ENCODE results near the gene STX16.

STX16 gene

DNA sequence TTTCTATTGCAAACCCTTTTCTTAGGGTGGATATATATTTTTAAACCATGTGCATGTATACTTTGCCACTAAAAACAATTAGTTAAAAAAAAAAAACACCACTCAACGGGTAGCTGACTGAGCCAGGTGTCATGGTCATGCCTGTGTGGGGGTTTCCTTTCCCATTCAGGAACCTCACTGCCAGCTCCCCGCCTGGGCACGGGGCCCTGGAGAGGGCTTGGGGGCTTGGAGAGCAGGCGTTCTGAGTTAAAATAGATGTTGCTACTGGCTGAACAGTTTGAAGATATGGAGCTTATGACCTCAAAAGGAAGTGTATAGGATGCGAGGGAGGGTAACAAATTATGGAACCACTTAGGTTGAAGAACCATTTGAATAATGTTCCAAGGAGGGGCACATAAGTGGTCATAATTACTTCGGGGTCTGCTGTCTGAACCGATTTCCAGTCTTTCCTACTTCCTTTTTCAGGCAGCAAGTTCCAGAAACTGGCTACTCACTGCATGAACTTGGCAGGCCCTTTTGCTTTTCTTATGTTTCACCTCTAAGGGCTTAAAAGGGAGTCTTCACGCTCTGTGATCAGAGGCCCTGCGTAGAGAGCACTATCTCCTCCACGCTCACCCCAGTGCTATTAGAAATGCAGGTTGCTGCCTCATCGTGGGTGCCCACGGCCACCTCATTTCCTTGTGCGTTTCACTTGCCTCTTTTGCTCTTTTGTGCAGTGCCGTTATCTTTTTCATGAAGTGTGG lies 9.9 kb downstream of the STX16 start (continued):
- TF ChIP-seq TCF4 (CRISPR knock-in tag; IDR thresholded peaks at IDR 0.05; ENCODE audit: borderline replicate concordance): no peak
- TF ChIP-seq SNAI2 (CRISPR knock-in tag; IDR thresholded peaks at IDR 0.05): no peak
- TF ChIP-seq, protein P1, sequence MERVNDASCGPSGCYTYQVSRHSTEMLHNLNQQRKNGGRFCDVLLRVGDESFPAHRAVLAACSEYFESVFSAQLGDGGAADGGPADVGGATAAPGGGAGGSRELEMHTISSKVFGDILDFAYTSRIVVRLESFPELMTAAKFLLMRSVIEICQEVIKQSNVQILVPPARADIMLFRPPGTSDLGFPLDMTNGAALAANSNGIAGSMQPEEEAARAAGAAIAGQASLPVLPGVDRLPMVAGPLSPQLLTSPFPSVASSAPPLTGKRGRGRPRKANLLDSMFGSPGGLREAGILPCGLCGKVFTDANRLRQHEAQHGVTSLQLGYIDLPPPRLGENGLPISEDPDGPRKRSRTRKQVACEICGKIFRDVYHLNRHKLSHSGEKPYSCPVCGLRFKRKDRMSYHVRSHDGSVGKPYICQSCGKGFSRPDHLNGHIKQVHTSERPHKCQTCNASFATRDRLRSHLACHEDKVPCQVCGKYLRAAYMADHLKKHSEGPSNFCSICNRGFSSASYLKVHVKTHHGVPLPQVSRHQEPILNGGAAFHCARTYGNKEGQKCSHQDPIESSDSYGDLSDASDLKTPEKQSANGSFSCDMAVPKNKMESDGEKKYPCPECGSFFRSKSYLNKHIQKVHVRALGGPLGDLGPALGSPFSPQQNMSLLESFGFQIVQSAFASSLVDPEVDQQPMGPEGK (CRISPR knock-in tag; IDR thresholded peaks at IDR 0.05; ENCODE audit: borderline replicate concordance): no peak

DNA sequence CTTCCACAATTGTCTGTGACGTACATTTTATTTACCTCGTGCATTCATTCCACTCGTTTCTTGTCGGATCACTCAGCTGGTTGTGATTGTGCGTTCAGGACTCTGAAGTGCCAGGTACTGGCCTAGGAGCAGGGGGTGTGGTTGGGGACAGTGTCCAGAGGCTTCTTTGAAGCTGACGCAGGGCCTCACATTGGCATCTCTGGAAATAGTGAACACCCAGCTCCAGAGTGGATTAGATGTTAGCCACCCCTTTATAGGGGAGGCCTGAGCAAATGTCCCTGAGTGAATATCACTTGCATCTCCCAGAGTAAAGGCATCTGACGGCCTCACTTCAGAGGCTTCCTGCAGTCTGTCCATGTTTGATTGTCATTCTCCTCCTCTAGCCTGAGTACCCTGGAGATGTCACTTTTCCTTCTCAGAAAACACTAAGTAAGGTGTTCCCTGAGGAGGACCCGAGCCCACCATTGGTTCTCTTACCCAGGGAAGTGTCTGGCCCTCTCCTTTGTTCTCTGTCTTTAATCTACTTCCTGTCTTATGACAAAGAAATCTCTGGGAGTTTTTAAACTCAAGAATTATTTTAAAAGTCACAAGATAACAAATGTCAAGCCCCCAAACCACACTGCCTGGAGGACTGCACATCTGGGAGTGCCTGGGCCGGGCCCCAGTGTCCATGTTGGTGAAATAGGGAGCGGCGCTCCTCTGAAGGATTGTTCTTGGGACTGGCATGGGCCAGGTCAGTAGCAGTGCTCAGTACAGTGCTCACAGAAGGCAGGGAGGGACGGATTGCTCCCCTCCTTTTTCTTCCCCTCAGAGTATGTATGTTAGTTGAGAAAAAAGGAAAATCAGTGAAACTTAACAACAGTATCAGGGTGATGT lies 10.8 kb downstream of the STX16 start:
- ATAC-seq: no peak
- TF ChIP-seq ESRRG (CRISPR knock-in tag; IDR thresholded peaks at IDR 0.05): no peak
- no peak for TF ChIP-seq PPARA (CRISPR knock-in tag; IDR thresholded peaks at IDR 0.05; ENCODE audit: borderline replicate concordance)
- no peak for TF ChIP-seq ARNTL (CRISPR knock-in tag; IDR thresholded peaks at IDR 0.05; ENCODE audit: borderline replicate concordance, low read depth)
- TF ChIP-seq BACH2 (CRISPR knock-in tag; IDR thresholded peaks at IDR 0.05; ENCODE audit: borderline replicate concordance): no peak
- TF ChIP-seq ZC3H10 (CRISPR knock-in tag; IDR thresholded peaks at IDR 0.05): no peak
- no peak for TF ChIP-seq TCF4 (CRISPR knock-in tag; IDR thresholded peaks at IDR 0.05; ENCODE audit: borderline replicate concordance)
- no peak for TF ChIP-seq CSDC2 (CRISPR knock-in tag; IDR thresholded peaks at IDR 0.05)
- TF ChIP-seq, protein P2, sequence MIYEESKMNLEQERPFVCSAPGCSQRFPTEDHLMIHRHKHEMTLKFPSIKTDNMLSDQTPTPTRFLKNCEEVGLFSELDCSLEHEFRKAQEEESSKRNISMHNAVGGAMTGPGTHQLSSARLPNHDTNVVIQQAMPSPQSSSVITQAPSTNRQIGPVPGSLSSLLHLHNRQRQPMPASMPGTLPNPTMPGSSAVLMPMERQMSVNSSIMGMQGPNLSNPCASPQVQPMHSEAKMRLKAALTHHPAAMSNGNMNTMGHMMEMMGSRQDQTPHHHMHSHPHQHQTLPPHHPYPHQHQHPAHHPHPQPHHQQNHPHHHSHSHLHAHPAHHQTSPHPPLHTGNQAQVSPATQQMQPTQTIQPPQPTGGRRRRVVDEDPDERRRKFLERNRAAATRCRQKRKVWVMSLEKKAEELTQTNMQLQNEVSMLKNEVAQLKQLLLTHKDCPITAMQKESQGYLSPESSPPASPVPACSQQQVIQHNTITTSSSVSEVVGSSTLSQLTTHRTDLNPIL (CRISPR knock-in tag; IDR thresholded peaks at IDR 0.05; ENCODE audit: low read depth): no peak
- TF ChIP-seq TOX (CRISPR knock-in tag; IDR thresholded peaks at IDR 0.05; ENCODE audit: borderline replicate concordance): no peak
- no peak for TF ChIP-seq ZNF8 (CRISPR knock-in tag; IDR thresholded peaks at IDR 0.05)
- no peak for TF ChIP-seq ISL1 (CRISPR knock-in tag; IDR thresholded peaks at IDR 0.05)
- no peak for TF ChIP-seq SNAI2 (CRISPR knock-in tag; IDR thresholded peaks at IDR 0.05)
- TF ChIP-seq ZFP30 (CRISPR knock-in tag; IDR thresholded peaks at IDR 0.05): no peak
- TF ChIP-seq RARB (CRISPR knock-in tag; IDR thresholded peaks at IDR 0.05): no peak
- TF ChIP-seq, protein P3, sequence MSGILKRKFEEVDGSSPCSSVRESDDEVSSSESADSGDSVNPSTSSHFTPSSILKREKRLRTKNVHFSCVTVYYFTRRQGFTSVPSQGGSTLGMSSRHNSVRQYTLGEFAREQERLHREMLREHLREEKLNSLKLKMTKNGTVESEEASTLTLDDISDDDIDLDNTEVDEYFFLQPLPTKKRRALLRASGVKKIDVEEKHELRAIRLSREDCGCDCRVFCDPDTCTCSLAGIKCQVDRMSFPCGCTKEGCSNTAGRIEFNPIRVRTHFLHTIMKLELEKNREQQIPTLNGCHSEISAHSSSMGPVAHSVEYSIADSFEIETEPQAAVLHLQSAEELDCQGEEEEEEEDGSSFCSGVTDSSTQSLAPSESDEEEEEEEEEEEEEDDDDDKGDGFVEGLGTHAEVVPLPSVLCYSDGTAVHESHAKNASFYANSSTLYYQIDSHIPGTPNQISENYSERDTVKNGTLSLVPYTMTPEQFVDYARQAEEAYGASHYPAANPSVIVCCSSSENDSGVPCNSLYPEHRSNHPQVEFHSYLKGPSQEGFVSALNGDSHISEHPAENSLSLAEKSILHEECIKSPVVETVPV (CRISPR knock-in tag; IDR thresholded peaks at IDR 0.05): no peak
- TF ChIP-seq ZFP3 (CRISPR knock-in tag; IDR thresholded peaks at IDR 0.05): no peak
- TF ChIP-seq, protein P4, sequence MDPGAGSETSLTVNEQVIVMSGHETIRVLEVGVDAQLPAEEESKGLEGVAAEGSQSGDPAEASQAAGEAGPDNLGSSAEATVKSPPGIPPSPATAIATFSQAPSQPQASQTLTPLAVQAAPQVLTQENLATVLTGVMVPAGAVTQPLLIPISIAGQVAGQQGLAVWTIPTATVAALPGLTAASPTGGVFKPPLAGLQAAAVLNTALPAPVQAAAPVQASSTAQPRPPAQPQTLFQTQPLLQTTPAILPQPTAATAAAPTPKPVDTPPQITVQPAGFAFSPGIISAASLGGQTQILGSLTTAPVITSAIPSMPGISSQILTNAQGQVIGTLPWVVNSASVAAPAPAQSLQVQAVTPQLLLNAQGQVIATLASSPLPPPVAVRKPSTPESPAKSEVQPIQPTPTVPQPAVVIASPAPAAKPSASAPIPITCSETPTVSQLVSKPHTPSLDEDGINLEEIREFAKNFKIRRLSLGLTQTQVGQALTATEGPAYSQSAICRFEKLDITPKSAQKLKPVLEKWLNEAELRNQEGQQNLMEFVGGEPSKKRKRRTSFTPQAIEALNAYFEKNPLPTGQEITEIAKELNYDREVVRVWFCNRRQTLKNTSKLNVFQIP (CRISPR knock-in tag; IDR thresholded peaks at IDR 0.05; ENCODE audit: borderline replicate concordance, low read depth): no peak
- TF ChIP-seq GLIS3 (CRISPR knock-in tag; IDR thresholded peaks at IDR 0.05): no peak
- no peak for TF ChIP-seq ZNF565 (CRISPR knock-in tag; conservative IDR thresholded peaks at IDR 0.05; ENCODE audit: low read depth)

DNA sequence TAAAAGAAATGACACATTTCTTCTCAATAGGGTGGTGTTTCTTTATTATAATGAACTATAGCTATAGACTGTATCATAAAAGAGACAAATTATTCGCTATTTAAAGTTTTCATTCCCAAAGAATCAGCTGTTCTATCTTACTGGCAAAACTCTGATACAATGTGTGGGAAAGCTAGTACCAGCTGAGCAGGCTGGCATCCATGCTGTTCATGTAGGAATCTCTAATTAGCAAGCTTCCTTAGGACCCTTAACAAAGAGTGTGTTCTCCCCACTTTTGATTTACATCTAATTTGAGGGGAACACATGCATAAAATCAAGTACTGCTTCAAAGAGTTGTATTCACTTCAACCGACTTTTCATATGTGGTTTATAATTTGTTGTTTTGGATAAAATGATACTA lies 13.2 kb downstream of the STX16 start:
- TF ChIP-seq OSR1 (CRISPR knock-in tag; IDR thresholded peaks at IDR 0.05) (no peak), BACH2 (CRISPR knock-in tag; IDR thresholded peaks at IDR 0.05; ENCODE audit: borderline replicate concordance) (no peak), ZFP30 (CRISPR knock-in tag; IDR thresholded peaks at IDR 0.05) (no peak), CSDC2 (CRISPR knock-in tag; IDR thresholded peaks at IDR 0.05) (no peak), SNAI2 (CRISPR knock-in tag; IDR thresholded peaks at IDR 0.05) (no peak), ESRRG (CRISPR knock-in tag; IDR thresholded peaks at IDR 0.05) (no peak), ISL1 (CRISPR knock-in tag; IDR thresholded peaks at IDR 0.05) (no peak), ZNF565 (CRISPR knock-in tag; conservative IDR thresholded peaks at IDR 0.05; ENCODE audit: low read depth) (no peak), ZNF8 (CRISPR knock-in tag; IDR thresholded peaks at IDR 0.05) (no peak)
- TF ChIP-seq, protein P3 (CRISPR knock-in tag; IDR thresholded peaks at IDR 0.05): no peak
- ATAC-seq: no peak

Measured in SK-N-SH treated with all-trans-retinoic acid at 6 μM for 48 hours (cell line).